Panc1 (cell line): Measurements from ENCODE around the gene ACYP2.
A peak's percentile ranks its signal among the peaks of the same experiment; 100 is the strongest.

Source experiments
- CTCF ChIP-seq: fragments of 450-650 bp; IDR thresholded peaks from 2 replicates; pipeline ENCODE4 v1.5.1; 2017; ENCODE audit warnings: mild to moderate bottlenecking
- POLR2AphosphoS5 ChIP-seq: IDR thresholded peaks from 2 replicates; pipeline ENCODE4 v1.6.1; 2012; ENCODE audit warnings: mild to moderate bottlenecking, low read depth, low read length, moderate library complexity
- REST ChIP-seq, 2 experiments: IDR thresholded peaks; 2 replicates each; pipeline ENCODE4 v1.6.1; 2011 to 2012; ENCODE audit warnings: low read depth in 2 of 2, control low read depth in 1 of 2, low read length in 1 of 2, mild to moderate bottlenecking in 1 of 2, moderate library complexity in 1 of 2; ENCODE audit not compliant: insufficient read depth in 1 of 2
- SIN3A ChIP-seq: IDR thresholded peaks from 2 replicates; pipeline ENCODE4 v1.6.1; 2012; ENCODE audit warnings: low read depth, mild to moderate bottlenecking, low read length, moderate library complexity, borderline replicate concordance; ENCODE audit not compliant: insufficient read depth
- TCF7L2 ChIP-seq: IDR thresholded peaks from 2 replicates; pipeline ENCODE4 v1.6.1; 2011; ENCODE audit warnings: mild to moderate bottlenecking, low read depth, low read length, inconsistent platforms

DNA sequence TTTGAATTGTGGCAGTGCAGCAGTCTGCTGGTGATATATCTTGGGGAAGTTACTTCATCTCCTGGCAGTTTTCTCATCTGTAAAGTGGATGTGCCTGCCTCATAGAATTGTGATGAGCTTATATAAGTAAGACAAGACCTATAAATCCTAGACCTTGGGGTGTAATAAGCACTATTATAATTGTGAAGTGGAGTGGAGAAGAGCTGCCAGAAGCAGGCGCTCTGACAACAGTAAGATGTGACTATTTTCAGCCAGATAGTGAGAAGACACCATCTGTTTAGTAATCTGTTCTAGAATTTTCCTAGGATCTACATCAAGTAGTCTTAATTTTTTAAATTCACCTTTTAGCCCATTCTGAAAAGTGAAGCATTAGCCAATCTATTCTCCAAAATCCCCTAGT lies 226.2 kb downstream of the ACYP2 start:
- peak; percentile 27; the same call in 1 of the 2 replicates for TF ChIP-seq CTCF
- no peak for TF ChIP-seq REST (IDR thresholded peaks at IDR 0.05; ENCODE audit: insufficient read depth in 1 of 2, low read depth in 2 of 2, low read length in 1 of 2)
- no peak for TF ChIP-seq POLR2AphosphoS5
- TF ChIP-seq SIN3A: no peak
- TF ChIP-seq TCF7L2: no peak
